ENCODE data around the gene SAMD11. TPM values are rescaled to one million over a fixed set of nuclear protein-coding genes. Genes with fewer than 3 reads are reported as not detected.

Gene SAMD11
- total RNA-seq, 1 experiment from 2014 or later: 11.5 TPM

GRCh38 chr1:982765-983436 lies 59.2 kb downstream of the SAMD11 start:
- ChIA-PET POLR2A (interaction anchor here (1.6 kb wide), 1 partner anchor 81 kb away, joined by 5 read pairs; no protein-coding TSS in a partner anchor), CTCF (interaction anchor here (0.8 to 2.8 kb wide), 2 partner anchors 81 to 309 kb away, joined by 4 to 18 read pairs; no protein-coding TSS in a partner anchor), RAD21 (ENCODE audit: low non-redundant PET in 1 of 2, low total read pairs in 2 of 2, uncharacterized antibody in 2 of 2, unreplicated experiment in 2 of 2) (no interaction called here)
- ATAC-seq: no peak
- TF ChIP-seq ZNF274 (IDR thresholded peaks at IDR 0.05; ENCODE audit: low read depth, low read length) (no peak), ELF1 (IDR thresholded peaks at IDR 0.05; ENCODE audit: borderline replicate concordance, low read depth) (no peak), SIN3A (IDR thresholded peaks at IDR 0.05; ENCODE audit: low read depth) (no peak), EGR1 (IDR thresholded peaks at IDR 0.05; ENCODE audit: low read depth) (no peak), ATF3 (IDR thresholded peaks at IDR 0.05) (no peak), SP1 (IDR thresholded peaks at IDR 0.05; ENCODE audit: low read depth) (no peak), EZH2phosphoT487 (IDR thresholded peaks at IDR 0.05; ENCODE audit: borderline replicate concordance) (no peak), CTCF (IDR thresholded peaks at IDR 0.05 in 2 of 3, conservative IDR thresholded peaks at IDR 0.05 in 1 of 3; ENCODE audit: borderline replicate concordance in 1 of 3, insufficient read depth in 1 of 3, low read depth in 2 of 3, low read length in 2 of 3) (no peak), POLR2A (IDR thresholded peaks at IDR 0.05; ENCODE audit: borderline replicate concordance, extremely low read depth, insufficient read depth, insufficient read length) (no peak), ZBTB33 (IDR thresholded peaks at IDR 0.05; ENCODE audit: extremely low read depth, insufficient replicate concordance, low read length) (no peak), TCF7L2 (IDR thresholded peaks at IDR 0.05; ENCODE audit: borderline replicate concordance, extremely low read depth, insufficient read depth, insufficient read length) (no peak), REST (IDR thresholded peaks at IDR 0.05; ENCODE audit: low read depth) (no peak)
- Histone ChIP-seq H3K4me1 (ENCODE audit: control insufficient read depth in 1 of 2, insufficient read depth in 2 of 2, low read length in 2 of 2) (peaks cover 2 to 5% of the 10 kb centered on the region in 2 experiments; a peak in 1 of 4 replicates), H2AFZ (ENCODE audit: low read depth, low read length, poor library complexity, severe bottlenecking) (no peak overlapping the region), H3K4me2 (ENCODE audit: low read length) (no peak overlapping the region), H3K27me3 (ENCODE audit: insufficient read depth, low read length) (no peaks in the 10 kb centered on the region), H3K4me3 (replicated peaks in 1 of 2; ENCODE audit: low read depth in 1 of 2, low read length in 2 of 2) (no peak overlapping the region), H3K9me2 (ENCODE audit: insufficient read depth) (no peaks in the 10 kb centered on the region), H4K20me1 (ENCODE audit: insufficient read depth) (no peaks in the 10 kb centered on the region), H3K79me2 (ENCODE audit: insufficient read depth, low read length) (no peaks in the 10 kb centered on the region), H3K9ac (ENCODE audit: low read length) (no peak overlapping the region), H3K9me3 (ENCODE audit: control insufficient read depth in 1 of 2, insufficient read depth in 1 of 2, low read depth in 1 of 2, low read length in 2 of 2) (no peaks in the 10 kb centered on the region), H3K36me3 (ENCODE audit: control insufficient read depth in 1 of 2, insufficient read depth in 2 of 2, low read length in 2 of 2) (no peaks in the 10 kb centered on the region), H3K27ac (ENCODE audit: low read depth, low read length) (no peak overlapping the region)
- intact Hi-C loops (cut with micrococcal nuclease): loop anchor here (5.0 kb wide), 1 partner anchor 79 kb away; no protein-coding TSS in a partner anchor
- DNase-seq (ENCODE audit: low read depth, low spot score): no peak
- no TSS peak for BruUV-seq (replicated peaks)
